ENCODE results near the gene PRSS57.
"Not testable (repeated sequence)": the region's sequence is repeated elsewhere in the genome, so short reads cannot be mapped to it uniquely, and the experiment has no call there.

PRSS57 gene

GRCh38 chr19:723247-723646 is 28.0 kb upstream of the PRSS57 start:
- no peak for DNase-seq (ENCODE audit: low read depth)

- no peak for DNase-seq (ENCODE audit: low read depth)
Observed at GRCh38 chr19:722553-723101, 27.4 kb upstream of the PRSS57 start.

GRCh38 chr19:720345-721160 is 25.3 kb upstream of the PRSS57 start:
- no peak for DNase-seq (ENCODE audit: low read depth)

GRCh38 chr19:719636-720344 is 24.5 kb upstream of the PRSS57 start:
- DNase-seq (ENCODE audit: low read depth): no peak

GRCh38 chr19:718991-719512 is 23.8 kb upstream of the PRSS57 start:
- no peak for DNase-seq (ENCODE audit: low read depth)

- no peak for DNase-seq (ENCODE audit: low read depth)
Observed at GRCh38 chr19:718251-718951, 23.1 kb upstream of the PRSS57 start.

- no peak for DNase-seq (ENCODE audit: low read depth)
Observed at GRCh38 chr19:715347-715746, 20.1 kb upstream of the PRSS57 start.

- no peak for DNase-seq (ENCODE audit: low read depth)
Observed at GRCh38 chr19:711254-711653, 16.0 kb upstream of the PRSS57 start.

GRCh38 chr19:710767-711166 is 15.5 kb upstream of the PRSS57 start:
- DNase-seq (ENCODE audit: low read depth): no peak

- DNase-seq (ENCODE audit: low read depth): no peak
Observed at GRCh38 chr19:709965-710571, 14.8 kb upstream of the PRSS57 start.

GRCh38 chr19:709196-709964 is 14.1 kb upstream of the PRSS57 start:
- DNase-seq (ENCODE audit: low read depth): no peak

GRCh38 chr19:708154-709143 is 13.2 kb upstream of the PRSS57 start, which contains the start of gene PALM:
PALM (plus strand) TSS chr19:708935; CDS start chr19:709147, 212 bp downstream.
- DNase-seq (ENCODE audit: low read depth): no peak

GRCh38 chr19:704447-704741 is 9.1 kb upstream of the PRSS57 start:
- no peak for DNase-seq (ENCODE audit: low read depth)

- DNase-seq (ENCODE audit: low read depth): peak; percentile 35
Observed at GRCh38 chr19:703651-704446, 8.6 kb upstream of the PRSS57 start.

GRCh38 chr19:703329-703650 is 8.0 kb upstream of the PRSS57 start:
- DNase-seq (ENCODE audit: low read depth): no peak

GRCh38 chr19:702847-703246 is 7.6 kb upstream of the PRSS57 start:
- DNase-seq (ENCODE audit: low read depth): not testable (repeated sequence)

GRCh38 chr19:699885-700284 is 4.6 kb upstream of the PRSS57 start:
- DNase-seq (ENCODE audit: low read depth): not testable (repeated sequence)

GRCh38 chr19:698529-698928 is 3.3 kb upstream of the PRSS57 start:
- DNase-seq (ENCODE audit: low read depth): not testable (repeated sequence)
